IPS-15b (cell line): Measurements from ENCODE around the gene LAIR1.

ENCODE experiments used
- H3K27me3 ChIP-seq: one replicate; pipeline ENCODE4 v1.6.1; 2013; ENCODE audit warnings: low read length; ENCODE audit not compliant: control insufficient read depth, insufficient read depth
- H3K36me3 ChIP-seq: one replicate; pipeline ENCODE4 v1.6.1; 2013; ENCODE audit warnings: low read length; ENCODE audit not compliant: control insufficient read depth, insufficient read depth
- H3K4me1 ChIP-seq: one replicate; pipeline ENCODE4 v1.6.1; 2013; ENCODE audit warnings: mild to moderate bottlenecking, low read length; ENCODE audit not compliant: control insufficient read depth, insufficient read depth
- H3K4me3 ChIP-seq: one replicate; pipeline ENCODE4 v1.5.1; 2013; ENCODE audit warnings: low read depth, low read length
- H3K9ac ChIP-seq: one replicate; pipeline ENCODE4 v1.6.1; 2013; ENCODE audit warnings: low read depth, mild to moderate bottlenecking, low read length
- H3K9me3 ChIP-seq: one replicate; pipeline ENCODE4 v1.6.1; 2013; ENCODE audit warnings: mild to moderate bottlenecking, low read length; ENCODE audit not compliant: control insufficient read depth, insufficient read depth

The LAIR1 gene, protein sequence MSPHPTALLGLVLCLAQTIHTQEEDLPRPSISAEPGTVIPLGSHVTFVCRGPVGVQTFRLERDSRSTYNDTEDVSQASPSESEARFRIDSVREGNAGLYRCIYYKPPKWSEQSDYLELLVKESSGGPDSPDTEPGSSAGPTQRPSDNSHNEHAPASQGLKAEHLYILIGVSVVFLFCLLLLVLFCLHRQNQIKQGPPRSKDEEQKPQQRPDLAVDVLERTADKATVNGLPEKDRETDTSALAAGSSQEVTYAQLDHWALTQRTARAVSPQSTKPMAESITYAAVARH

DNA sequence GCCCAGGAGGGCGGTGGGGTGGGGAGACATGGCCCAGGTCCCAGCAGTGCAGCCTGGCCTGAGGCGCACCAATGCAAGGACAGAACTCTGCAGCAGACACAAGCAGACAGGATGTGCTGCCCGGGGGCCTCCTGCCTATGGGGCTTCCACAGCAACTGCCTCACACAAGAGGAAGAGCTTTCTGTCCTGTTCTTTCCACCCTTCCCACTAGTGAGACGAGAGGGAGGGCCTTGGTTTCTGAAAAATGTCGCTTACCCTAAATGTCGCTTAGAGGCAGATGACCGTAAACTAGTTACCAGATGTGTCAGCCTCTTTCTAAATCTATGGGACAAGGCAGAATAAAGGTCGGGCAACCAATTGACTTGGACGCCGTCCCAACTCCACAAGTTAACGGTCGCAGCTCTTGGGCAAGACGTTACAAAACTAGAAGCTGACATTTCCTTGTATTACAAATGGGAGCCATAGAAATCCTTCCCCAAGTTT, at the start of gene LAIR1:
Gene LAIR1, minus strand, starts transcription at position 157 of the 483 bp plus-strand sequence. Its CDS starts 127 bp downstream, at position 30.
- H3K36me3 ChIP-seq = no peaks in the 10 kb centered on the region

DNA sequence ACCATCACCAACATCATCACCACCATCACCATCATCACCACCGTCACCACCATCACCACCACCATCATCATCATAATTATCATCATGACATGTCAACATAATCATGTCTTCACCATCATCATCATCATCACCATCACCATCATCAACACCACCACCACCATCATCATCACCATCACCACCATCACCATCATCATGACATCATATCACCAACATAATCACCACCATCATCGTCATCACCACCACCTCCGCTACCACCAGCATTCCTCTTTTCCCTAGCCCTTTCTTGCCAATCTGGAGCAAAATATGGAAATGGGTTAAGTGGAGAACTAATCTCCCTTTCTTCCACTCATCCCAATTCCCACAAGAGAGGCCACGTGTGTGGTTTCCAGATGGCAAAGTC, 49.4 kb upstream of the LAIR1 start:
- no peak overlapping the region for H3K9ac ChIP-seq
- no peak overlapping the region for H3K4me3 ChIP-seq
- no peaks in the 10 kb centered on the region for H3K36me3 ChIP-seq
- no peaks in the 10 kb centered on the region for H3K4me1 ChIP-seq
- H3K27me3 ChIP-seq = peaks cover 23% of the 10 kb centered on the region
- H3K9me3 ChIP-seq = peaks cover 7% of the 10 kb centered on the region

More for the DNA sequence above, at the start of gene LAIR1:
- H3K27me3 ChIP-seq = no peaks in the 10 kb centered on the region
- H3K4me3 ChIP-seq = no peak within 1 kb of the TSS
- no peaks in the 10 kb centered on the region for H3K9me3 ChIP-seq
- no peaks in the 10 kb centered on the region for H3K4me1 ChIP-seq
- no peak within 1 kb of the TSS for H3K9ac ChIP-seq

DNA sequence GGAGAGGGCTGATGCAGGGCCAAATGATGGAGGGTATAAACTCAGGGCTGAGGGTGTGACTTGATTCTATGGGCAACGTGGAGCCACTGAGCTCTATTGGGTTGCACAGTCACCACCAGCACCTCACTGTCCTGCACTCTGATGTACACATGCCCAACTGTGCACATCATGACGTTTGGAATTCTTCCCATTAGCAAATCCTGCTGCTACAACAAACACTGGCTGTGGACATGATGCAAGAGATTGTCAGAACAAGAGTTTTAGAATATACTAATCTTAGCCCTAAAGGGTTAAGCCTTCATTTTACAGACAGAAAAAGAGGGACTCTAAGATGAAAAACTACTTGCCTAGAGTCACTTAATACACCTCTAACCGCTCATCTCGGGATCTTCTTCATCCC, 48.1 kb upstream of the LAIR1 start:
- Histone ChIP-seq H3K4me1 (no peaks in the 10 kb centered on the region), H3K27me3 (peaks cover 23% of the 10 kb centered on the region), H3K9me3 (peaks cover 7% of the 10 kb centered on the region), H3K4me3 (no peak overlapping the region), H3K36me3 (no peaks in the 10 kb centered on the region), H3K9ac (no peak overlapping the region)

DNA sequence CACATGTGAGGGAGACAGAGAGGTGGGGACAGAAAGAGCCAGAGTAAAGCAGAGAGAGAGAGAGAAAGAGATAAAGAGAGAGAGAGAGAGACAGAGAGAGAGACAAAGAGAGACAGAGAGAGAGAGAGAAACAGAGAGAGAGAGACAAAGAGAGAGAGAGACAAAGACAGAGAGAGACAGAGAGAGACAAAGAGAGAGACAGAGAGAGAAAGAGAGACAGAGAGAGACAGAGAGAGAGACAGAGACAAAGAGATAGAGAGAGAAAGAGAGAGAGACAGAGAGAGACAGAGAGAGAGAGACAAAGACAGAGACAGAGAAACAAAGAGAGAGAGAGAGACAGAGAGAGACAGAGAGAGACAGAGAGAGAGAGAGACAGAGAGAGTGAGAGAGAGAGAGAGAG, 46.3 kb upstream of the LAIR1 start:
- Histone ChIP-seq H3K9ac (no peak overlapping the region), H3K4me3 (no peak overlapping the region), H3K4me1 (no peaks in the 10 kb centered on the region), H3K9me3 (peaks cover 7% of the 10 kb centered on the region), H3K36me3 (no peaks in the 10 kb centered on the region), H3K27me3 (peaks cover 21% of the 10 kb centered on the region)

DNA sequence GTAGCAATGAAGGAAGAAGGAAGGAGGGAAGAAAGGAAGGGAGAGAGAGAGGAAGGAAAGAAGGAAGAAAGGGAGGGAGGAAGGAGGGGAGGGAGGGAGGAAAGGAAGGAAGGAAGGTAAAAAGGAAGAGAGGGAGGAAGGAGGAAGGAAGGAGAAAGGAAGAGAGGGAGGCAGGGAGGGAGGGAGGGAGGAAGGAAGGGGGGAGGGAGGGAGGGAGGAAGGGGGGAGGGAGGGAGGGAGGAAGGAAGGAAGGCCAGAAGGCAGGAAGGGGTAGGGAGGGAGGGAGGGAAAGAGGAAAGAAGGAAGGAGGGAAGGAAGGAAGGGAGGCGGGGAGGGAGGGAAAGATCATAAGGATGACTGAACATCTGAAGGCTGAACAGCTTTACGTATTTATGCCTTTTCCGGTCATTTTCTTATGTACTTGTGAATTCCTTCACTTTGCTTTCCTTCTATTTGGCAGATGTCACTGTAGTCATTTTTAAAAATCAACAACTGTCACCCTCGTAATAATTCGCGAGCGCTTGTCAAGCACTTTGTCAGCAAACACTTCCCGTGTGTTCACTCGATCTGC, 43.8 kb upstream of the LAIR1 start:
- no peaks in the 10 kb centered on the region for H3K4me1 ChIP-seq
- no peaks in the 10 kb centered on the region for H3K36me3 ChIP-seq
- no peak overlapping the region for H3K9ac ChIP-seq
- H3K4me3 ChIP-seq = no peak overlapping the region
- H3K27me3 ChIP-seq = peaks cover 5% of the 10 kb centered on the region
- no peaks in the 10 kb centered on the region for H3K9me3 ChIP-seq

DNA sequence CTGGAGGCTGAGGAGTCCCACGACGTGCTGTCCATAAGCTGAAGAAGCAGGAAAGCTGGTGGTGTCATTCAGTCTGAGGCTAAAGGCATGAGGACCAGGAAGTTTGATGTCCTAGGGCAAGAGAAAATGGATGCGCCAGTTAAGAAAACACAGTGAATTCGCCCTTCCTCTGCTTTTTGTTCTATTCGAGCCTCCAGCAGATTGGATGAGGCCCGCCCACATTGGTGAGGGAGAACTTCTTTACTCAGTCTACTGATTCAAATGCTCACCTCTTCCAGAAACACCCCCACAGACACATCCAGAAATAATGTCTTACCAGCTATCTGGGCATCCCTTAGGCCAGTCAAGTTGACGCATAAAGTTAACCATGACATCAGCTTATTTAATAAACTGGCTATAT, 43.0 kb upstream of the LAIR1 start:
- H3K27me3 ChIP-seq = peaks cover under 1% of the 10 kb centered on the region
- H3K4me3 ChIP-seq = no peak overlapping the region
- no peaks in the 10 kb centered on the region for H3K36me3 ChIP-seq
- no peaks in the 10 kb centered on the region for H3K9me3 ChIP-seq
- H3K9ac ChIP-seq = no peak overlapping the region
- H3K4me1 ChIP-seq = no peaks in the 10 kb centered on the region

DNA sequence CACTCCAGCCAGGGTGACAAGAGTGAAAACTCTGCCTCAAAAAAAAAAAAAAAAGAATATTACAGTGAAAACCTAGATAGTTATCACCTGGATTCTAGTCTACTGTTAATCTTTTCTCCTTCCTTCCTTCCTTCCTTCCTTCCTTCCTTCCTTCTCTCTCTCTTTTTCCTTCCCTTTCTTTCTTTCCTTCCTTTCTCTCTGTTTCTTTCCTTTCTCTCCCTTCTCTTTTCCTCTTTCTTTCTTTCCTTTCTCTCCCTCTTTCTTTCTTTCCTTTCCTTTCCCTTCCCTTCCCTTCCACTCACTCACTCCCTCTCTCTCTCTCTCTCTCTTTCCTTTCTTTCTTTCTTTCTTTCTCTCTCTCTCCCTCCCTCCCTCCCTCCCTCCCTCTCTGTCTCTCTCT, 40.9 kb upstream of the LAIR1 start:
- no peak overlapping the region for H3K4me3 ChIP-seq
- no peaks in the 10 kb centered on the region for H3K9me3 ChIP-seq
- no peak overlapping the region for H3K9ac ChIP-seq
- no peaks in the 10 kb centered on the region for H3K36me3 ChIP-seq
- H3K27me3 ChIP-seq = no peaks in the 10 kb centered on the region
- no peaks in the 10 kb centered on the region for H3K4me1 ChIP-seq

DNA sequence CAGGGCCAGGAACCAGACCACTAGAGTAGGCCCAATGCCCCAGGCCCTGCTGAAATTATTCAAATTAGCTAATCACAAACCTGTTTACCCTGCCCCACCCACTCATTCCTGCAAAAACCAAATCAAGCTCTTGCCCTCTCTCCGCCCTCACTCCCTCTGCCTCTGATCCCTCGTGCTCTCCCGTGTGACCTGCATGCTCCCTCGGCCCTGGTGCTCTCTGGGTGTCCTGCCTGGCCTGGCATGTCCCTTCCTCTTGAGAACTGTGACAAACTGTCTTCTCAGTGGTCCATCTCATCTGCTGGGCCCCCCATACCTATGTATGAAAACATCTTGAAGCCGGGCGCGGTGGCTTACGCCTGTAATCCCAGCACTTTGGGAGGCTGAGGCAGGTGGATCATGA, 38.3 kb upstream of the LAIR1 start:
- Histone ChIP-seq H3K36me3 (no peaks in the 10 kb centered on the region), H3K9ac (no peak overlapping the region), H3K9me3 (no peaks in the 10 kb centered on the region), H3K4me3 (no peak overlapping the region), H3K4me1 (no peaks in the 10 kb centered on the region), H3K27me3 (no peaks in the 10 kb centered on the region)

DNA sequence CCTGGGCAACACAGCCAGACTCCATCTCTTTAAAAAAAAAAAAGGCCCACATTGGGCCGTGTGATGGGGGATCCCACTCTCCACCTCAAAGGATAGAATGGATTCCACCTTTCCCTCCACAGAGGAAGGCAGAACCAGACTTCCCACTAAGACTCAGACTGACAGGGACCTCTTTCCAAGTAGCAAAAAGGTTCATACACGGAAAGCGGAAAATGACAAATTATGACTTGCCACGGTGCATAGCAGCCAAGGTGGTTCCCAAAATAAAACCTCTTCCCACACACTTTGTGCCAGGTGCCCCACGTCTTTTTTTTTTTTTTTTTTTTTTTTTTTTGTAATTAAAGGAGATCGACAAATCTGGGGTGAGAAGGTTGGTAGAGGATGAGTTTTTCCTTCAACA, 36.2 kb upstream of the LAIR1 start:
- Histone ChIP-seq H3K9ac (no peak overlapping the region), H3K27me3 (no peaks in the 10 kb centered on the region), H3K36me3 (no peaks in the 10 kb centered on the region), H3K9me3 (no peaks in the 10 kb centered on the region), H3K4me3 (no peak overlapping the region), H3K4me1 (no peaks in the 10 kb centered on the region)

DNA sequence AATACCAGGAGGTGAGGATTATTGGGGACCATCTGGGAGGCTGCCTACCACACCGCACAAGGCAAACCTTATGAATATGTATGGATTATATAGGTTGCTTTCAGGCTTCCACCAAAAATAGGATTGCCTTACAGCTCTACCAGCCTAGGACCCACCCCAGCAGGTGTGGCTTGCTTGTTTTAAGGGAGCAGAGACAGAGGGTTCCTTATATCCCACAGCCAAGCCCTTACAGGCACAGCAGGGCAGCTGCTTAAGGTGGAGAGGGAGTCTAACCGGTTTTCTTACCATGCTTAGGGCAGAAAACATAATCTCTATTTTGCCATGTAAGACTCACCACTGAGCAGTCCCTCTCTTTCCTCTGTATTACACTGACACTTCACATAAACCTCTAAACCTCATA, 34.5 kb upstream of the LAIR1 start:
- no peaks in the 10 kb centered on the region for H3K36me3 ChIP-seq
- H3K9me3 ChIP-seq = no peaks in the 10 kb centered on the region
- no peaks in the 10 kb centered on the region for H3K27me3 ChIP-seq
- no peaks in the 10 kb centered on the region for H3K4me1 ChIP-seq
- H3K9ac ChIP-seq = no peak overlapping the region
- H3K4me3 ChIP-seq = no peak overlapping the region

DNA sequence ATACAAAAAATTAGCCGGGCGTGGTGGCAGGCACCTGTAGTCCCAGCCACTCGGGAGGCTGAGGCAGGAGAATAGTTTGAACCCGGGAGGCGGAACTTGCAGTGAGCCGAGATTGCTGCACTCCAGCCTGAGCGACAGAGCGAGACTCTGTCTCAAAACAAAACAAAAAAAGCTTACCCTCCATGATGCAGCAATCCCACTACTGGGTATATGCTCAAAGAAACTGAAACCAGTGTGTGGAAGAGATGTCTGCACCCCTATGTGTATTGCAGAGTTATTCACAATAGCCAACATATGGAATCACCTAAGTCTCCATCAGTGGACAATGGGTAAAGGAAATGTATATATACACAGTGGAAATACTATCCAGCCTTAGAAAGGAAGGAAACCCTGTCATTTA, 31.0 kb upstream of the LAIR1 start:
- Histone ChIP-seq H3K4me1 (peaks cover 5% of the 10 kb centered on the region), H3K27me3 (no peaks in the 10 kb centered on the region), H3K9ac (no peak overlapping the region), H3K9me3 (no peaks in the 10 kb centered on the region), H3K4me3 (no peak overlapping the region), H3K36me3 (no peaks in the 10 kb centered on the region)

DNA sequence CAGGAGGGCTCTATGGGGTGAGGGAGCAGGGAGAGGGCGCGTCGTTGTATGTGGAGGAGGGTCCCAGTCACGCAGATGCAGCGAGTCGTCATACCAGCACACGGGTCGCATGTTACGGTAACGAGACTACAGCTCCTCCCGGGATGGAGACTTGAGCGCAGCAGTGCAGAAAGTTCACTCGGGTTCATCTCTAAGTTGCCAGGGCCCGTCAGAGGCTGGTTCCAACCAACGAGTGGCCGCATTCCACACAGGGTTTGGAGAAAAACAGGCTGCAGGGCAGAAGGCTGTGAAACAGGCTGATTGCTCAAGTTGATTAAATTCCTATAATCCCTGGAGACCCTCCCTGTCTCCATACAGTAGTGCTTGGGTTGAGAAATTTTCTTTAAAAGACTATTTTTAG, 28.6 kb upstream of the LAIR1 start:
- no peaks in the 10 kb centered on the region for H3K36me3 ChIP-seq
- H3K4me1 ChIP-seq = peaks cover 5% of the 10 kb centered on the region
- H3K27me3 ChIP-seq = peaks cover 7% of the 10 kb centered on the region

More for the DNA sequence above, 28.6 kb upstream of the LAIR1 start:
- no peaks in the 10 kb centered on the region for H3K9me3 ChIP-seq
- H3K9ac ChIP-seq = no peak overlapping the region
- H3K4me3 ChIP-seq = no peak overlapping the region
